SKM-1 (cell line): ENCODE measurements around the gene NPBWR2.
"Not testable (repeated sequence)": the region's sequence is repeated elsewhere in the genome, so short reads cannot be mapped to it uniquely, and the experiment has no call there.

Experiments used
- DNase-seq: peaks from one replicate; lab custom pipeline; 2025; ENCODE audit not compliant: unreplicated experiment; lab: John Stamatoyannopoulos, UW

Gene NPBWR2

DNA sequence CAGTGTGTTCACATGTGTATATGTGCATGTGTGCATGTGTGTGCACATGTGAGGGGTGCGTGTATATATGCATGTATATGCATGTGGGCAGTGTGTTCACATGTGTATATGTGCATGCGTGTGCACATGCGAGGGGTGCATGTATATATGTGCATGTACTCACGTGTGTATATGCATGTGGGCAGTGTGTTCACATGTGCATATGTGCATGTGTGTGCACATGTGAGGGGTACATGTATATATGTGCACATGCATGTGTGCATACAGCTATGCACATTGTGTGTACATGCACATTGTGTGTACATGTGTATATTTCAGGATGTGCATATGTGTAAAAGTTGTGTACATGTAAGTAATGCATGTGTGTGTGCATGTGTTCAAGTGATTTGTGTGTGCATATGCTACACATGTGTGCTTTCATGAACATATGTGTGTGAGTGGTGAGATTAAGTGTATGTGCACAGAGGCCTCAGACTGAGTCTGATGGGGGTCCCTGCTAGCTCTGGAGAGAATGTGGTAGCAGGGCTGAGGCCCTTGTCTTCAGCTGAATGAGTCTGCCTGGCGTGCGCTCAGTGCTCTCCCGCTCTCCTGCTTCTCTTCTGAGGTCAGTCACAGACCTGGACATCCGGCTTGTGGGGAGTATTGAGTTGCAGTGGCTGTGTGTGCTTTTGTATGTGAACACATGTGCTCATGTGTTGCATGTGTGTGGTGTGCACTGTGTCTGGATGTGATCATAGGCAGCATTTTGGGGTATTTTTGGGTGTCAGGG, 37.0 kb upstream of the NPBWR2 start:
- no peak for DNase-seq

GRCh38 chr20:64143018-64143801, 35.8 kb upstream of the NPBWR2 start:
- no peak for DNase-seq

GRCh38 chr20:64142590-64142989, 35.2 kb upstream of the NPBWR2 start:
- DNase-seq = no peak

DNA sequence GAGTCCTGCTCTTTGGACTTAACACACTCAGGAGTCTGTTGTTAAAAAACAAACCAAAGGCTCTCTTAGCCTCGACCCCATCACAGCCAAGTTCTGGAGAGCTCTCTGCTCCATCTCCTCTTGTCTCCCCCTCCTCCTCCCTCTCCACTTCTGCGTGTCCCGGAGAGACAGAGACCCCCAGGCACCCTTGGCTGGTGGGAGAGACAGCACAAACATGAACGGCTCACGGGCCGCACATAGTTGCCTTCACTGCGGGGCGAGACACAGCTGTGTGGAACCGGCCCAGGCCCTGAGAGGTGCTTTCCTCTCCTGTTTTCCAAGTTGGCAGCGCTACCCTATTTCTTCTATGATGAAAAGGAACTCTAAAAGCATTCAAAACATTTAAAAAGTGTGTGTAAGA, 33.6 kb upstream of the NPBWR2 start:
- DNase-seq = no peak

- no peak for DNase-seq
Observed at GRCh38 chr20:64140061-64140931, 32.9 kb upstream of the NPBWR2 start.

DNA sequence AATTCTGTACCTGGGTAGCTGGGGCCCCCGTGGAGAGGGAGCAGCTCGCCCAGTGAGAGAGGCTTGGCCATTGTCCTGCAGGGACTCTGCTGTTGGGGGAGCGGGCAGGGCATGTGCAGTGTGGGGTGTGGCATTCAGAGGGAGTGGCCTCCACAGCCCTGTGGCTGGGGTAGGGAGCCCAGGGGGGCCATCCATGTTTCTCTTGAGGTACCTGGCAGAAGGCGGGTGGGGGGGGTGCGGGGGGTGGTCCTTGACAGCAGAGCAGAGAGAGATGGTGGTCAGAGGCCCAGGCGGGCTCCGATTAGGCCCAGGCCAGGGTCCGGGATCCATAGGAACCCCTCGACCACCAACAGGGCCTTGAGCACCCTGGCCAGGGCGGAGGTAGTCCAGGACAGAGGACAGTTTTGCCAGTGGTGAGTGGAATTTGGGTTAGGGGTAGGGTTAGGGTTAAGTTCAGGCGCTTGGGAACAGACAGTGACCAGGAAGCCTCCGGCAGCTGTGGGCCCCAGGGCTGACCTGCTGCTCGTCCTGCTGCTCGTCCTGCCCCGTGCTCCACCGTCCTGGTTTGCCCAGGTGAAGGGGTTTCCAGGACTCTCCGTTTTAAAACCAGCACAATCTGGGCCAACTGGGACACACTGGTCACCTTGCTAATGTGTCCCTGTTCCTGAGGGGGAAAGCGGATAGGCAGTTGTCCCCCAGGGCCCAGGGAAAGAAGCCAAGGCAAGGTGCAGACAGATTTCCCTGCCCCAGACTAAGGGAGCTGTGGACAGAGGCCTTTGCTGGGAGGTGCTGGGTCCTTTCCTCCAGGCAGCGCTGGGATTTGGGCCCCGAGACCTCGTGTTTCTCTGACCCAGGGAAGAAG, 32.1 kb upstream of the NPBWR2 start:
- DNase-seq = no peak

GRCh38 chr20:64138276-64138815, 31.0 kb upstream of the NPBWR2 start:
- no peak for DNase-seq

DNA sequence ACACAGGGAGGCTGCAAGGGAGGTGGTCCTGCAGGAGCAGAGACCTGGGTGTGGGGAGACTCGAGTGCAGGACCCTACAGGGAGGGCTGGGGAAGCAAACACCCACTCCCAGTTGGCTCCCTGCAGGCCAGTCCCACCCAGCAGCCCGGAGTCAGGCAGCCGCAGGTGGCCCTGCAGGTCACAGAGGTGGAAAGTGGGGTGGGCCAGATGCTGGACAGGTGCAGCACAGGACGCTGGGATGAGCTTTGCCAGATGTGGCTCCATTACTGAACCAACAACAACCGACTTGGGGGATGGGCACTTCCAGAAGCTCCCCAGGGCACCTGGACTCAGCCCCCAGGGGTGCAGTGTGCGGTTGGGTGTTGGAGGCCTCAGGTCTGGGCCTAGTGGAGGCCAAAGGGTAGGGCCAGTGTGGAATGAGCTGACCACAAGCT, 30.2 kb upstream of the NPBWR2 start:
- no peak for DNase-seq

DNA sequence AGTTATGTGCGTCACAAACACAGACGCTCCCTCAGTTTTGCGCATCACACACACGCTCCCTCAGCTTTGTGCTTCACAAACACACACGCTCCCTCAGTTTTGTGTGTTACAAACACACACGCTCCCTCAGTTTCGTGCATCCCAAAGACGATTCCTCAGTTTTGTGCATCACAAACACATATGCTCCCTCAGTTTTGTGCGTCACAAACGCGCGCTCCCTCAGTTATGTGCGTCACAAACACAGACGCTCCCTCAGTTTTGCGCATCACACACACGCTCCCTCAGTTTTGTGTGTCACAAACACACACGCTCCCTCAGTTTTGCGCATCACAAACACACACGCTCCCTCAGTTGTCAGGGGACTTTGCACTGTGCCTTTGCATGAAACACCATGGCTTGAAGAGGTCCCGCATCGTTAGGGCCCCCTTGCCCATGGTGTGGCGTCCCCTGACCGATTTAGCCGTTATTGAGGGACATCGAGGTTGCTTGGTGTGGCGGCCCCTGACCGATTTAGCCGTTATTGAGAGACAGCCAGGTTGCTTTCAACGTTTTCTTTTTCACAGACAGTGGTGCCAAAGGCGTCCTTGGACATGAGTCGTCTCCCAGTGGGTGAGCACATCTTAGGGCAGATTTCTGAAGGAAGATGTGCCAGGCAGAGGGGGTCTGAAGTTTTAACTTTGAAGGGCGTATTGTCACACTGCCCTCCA, 28.8 kb upstream of the NPBWR2 start:
- no peak for DNase-seq

- DNase-seq = not testable (repeated sequence)
Observed at GRCh38 chr20:64134744-64135143, 27.4 kb upstream of the NPBWR2 start.

GRCh38 chr20:64133951-64134407, 26.6 kb upstream of the NPBWR2 start:
- no peak for DNase-seq

- no peak for DNase-seq
Observed at GRCh38 chr20:64131406-64131805, 24.0 kb upstream of the NPBWR2 start.

DNA sequence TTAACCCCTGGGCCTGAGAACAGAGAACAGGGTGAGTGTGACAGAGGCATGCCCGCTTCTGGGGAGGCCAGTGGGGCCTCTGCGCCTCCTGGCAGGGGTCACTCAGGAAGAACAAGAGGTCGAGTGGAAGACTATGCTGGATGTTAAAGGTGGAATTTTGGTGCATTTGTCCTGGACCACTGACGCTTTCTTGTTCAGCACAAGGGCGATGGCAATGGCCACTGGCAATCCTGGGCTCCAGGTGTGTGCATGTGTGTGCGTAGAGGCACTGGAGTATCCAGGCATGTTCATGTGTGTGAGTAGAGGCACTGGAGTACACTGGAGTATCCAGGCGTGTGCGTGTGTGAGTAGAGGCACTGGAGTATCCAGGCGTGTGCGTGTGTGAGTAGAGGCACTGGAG, 23.5 kb upstream of the NPBWR2 start:
- DNase-seq = no peak

- no peak for DNase-seq
Observed at GRCh38 chr20:64130271-64130670, 22.9 kb upstream of the NPBWR2 start.

GRCh38 chr20:64129146-64129782, 21.9 kb upstream of the NPBWR2 start:
- DNase-seq = no peak

- not testable (repeated sequence) for DNase-seq
Observed at GRCh38 chr20:64123517-64123916, 16.2 kb upstream of the NPBWR2 start.

- not testable (repeated sequence) for DNase-seq
Observed at GRCh38 chr20:64122927-64123326, 15.6 kb upstream of the NPBWR2 start.

GRCh38 chr20:64121586-64121985, 14.2 kb upstream of the NPBWR2 start:
- no peak for DNase-seq
